ENCODE data around the gene PAK1. TPM values are rescaled to one million over a fixed set of nuclear protein-coding genes. Genes with fewer than 3 reads are reported as not detected.
A peak's percentile ranks its signal among the peaks of the same experiment; 100 is the strongest.

The PAK1 gene
- polyA plus RNA-seq, 3 donors = 128 to 195 (median 134) TPM

- Mint-ChIP-seq H3K9me3 (no peaks in the 10 kb centered on the region), H3K36me3 (peaks cover 0 to 1% of the 10 kb centered on the region in 2 donors), H3K4me3 (peak overlapping the region in 1 of 2 donors; percentile 80), H3K27me3 (ENCODE audit: low read depth in 3 of 3) (peaks cover 0 to 2% (median 0%) of the 10 kb centered on the region in 3 donors), H3K27ac (peak overlapping the region in 5 of 7 donors; percentile 61 to 81 (median 70)), H3K4me1 (peaks cover 68% of the 10 kb centered on the region)
- Histone ChIP-seq H3K9me3 (replicated peaks in 1 of 2; ENCODE audit: control insufficient read depth in 1 of 2, insufficient read depth in 1 of 2, low read length in 2 of 2) (no peaks in the 10 kb centered on the region), H3K4me3 (replicated peaks in 1 of 3; ENCODE audit: low read depth in 2 of 3, low read length in 3 of 3) (peak overlapping the region in 1 of 3 experiments; percentile 55), H3K27ac (ENCODE audit: low read depth in 1 of 2, low read length in 2 of 2) (peak overlapping the region in 1 of 2 donors; percentile 55), H3K27me3 (ENCODE audit: control insufficient read depth in 2 of 2, insufficient read depth in 2 of 2, low read length in 2 of 2) (no peaks in the 10 kb centered on the region), H4K20me1 (ENCODE audit: insufficient read depth, low read length) (no peaks in the 10 kb centered on the region), H3K79me2 (ENCODE audit: insufficient read depth, low read length) (no peaks in the 10 kb centered on the region), H2AFZ (ENCODE audit: insufficient read depth, low read depth, low read length, poor library complexity, severe bottlenecking) (no peak overlapping the region), H3K9ac (ENCODE audit: insufficient read depth, low read length, poor library complexity, severe bottlenecking) (no peak overlapping the region), H3K4me1 (ENCODE audit: control insufficient read depth in 1 of 2, insufficient read depth in 2 of 2, low read length in 2 of 2) (peaks cover 59 to 72% of the 10 kb centered on the region in 2 donors), H3K4me2 (replicated peaks; ENCODE audit: extremely low read depth, low read length, poor library complexity, severe bottlenecking) (peak overlapping the region; percentile 60), H3K36me3 (replicated peaks in 1 of 2; ENCODE audit: control insufficient read depth in 1 of 2, insufficient read depth in 2 of 2, low read length in 2 of 2) (no peaks in the 10 kb centered on the region)
- no peak for TF ChIP-seq CTCF (IDR thresholded peaks at IDR 0.05)
- DNase-seq = peak; percentile 34 to 57 (median 52)
- no CpG with 5 or more reads among the region's 2 CpGs for WGBS (ENCODE audit: insufficient coverage)
- intact Hi-C loops (cut with micrococcal nuclease) = no loop called here
Measured at GRCh38 chr11:77501758-77502157, 27.9 kb upstream of the PAK1 start.

GRCh38 chr11:77497368-77497767 lies 23.5 kb upstream of the PAK1 start:
- H3K36me3 Mint-ChIP-seq = peaks cover 0 to 1% of the 10 kb centered on the region in 2 donors
- H3K27me3 Mint-ChIP-seq (ENCODE audit: low read depth in 3 of 3) = peaks cover 0 to 6% (median 3%) of the 10 kb centered on the region in 3 donors
- no peak for TF ChIP-seq CTCF (IDR thresholded peaks at IDR 0.05)
- H3K4me3 Mint-ChIP-seq = peak overlapping the region in 1 of 2 donors; percentile 39
- 50% methylated on average over 1 of the region's 1 CpG for WGBS (ENCODE audit: insufficient coverage)
- peaks cover 0 to 4% (median 0%) of the 10 kb centered on the region in 7 donors for H3K9me3 Mint-ChIP-seq
- Histone ChIP-seq H3K4me3 (replicated peaks in 1 of 3; ENCODE audit: low read depth in 2 of 3, low read length in 3 of 3) (no peak overlapping the region), H2AFZ (ENCODE audit: insufficient read depth, low read depth, low read length, poor library complexity, severe bottlenecking) (no peak overlapping the region), H3K9ac (ENCODE audit: insufficient read depth, low read length, poor library complexity, severe bottlenecking) (no peak overlapping the region), H3K9me3 (replicated peaks in 1 of 2; ENCODE audit: control insufficient read depth in 1 of 2, insufficient read depth in 1 of 2, low read length in 2 of 2) (no peaks in the 10 kb centered on the region), H3K27me3 (ENCODE audit: control insufficient read depth in 2 of 2, insufficient read depth in 2 of 2, low read length in 2 of 2) (no peaks in the 10 kb centered on the region), H3K4me2 (replicated peaks; ENCODE audit: extremely low read depth, low read length, poor library complexity, severe bottlenecking) (peak overlapping the region; percentile 21), H3K27ac (ENCODE audit: low read depth in 1 of 2, low read length in 2 of 2) (peak overlapping the region in 1 of 2 donors; percentile 50), H3K79me2 (ENCODE audit: insufficient read depth, low read length) (no peaks in the 10 kb centered on the region), H3K36me3 (replicated peaks in 1 of 2; ENCODE audit: control insufficient read depth in 1 of 2, insufficient read depth in 2 of 2, low read length in 2 of 2) (no peaks in the 10 kb centered on the region), H3K4me1 (ENCODE audit: control insufficient read depth in 1 of 2, insufficient read depth in 2 of 2, low read length in 2 of 2) (peaks cover 34 to 44% of the 10 kb centered on the region in 2 donors), H4K20me1 (ENCODE audit: insufficient read depth, low read length) (no peaks in the 10 kb centered on the region)
- intact Hi-C loops (cut with micrococcal nuclease) = no loop called here
- DNase-seq = peak in 2 of 3 donors; percentile 21 to 74
- peaks cover 36% of the 10 kb centered on the region for H3K4me1 Mint-ChIP-seq
- H3K27ac Mint-ChIP-seq = peak overlapping the region in 3 of 7 donors; percentile 35 to 66 (median 64)
